Measurements from ENCODE around the gene NLRP7.
A peak's percentile ranks its signal among the peaks of the same experiment; 100 is the strongest.

The NLRP7 gene

GRCh38 chr19:54893406-54893805, 53.9 kb downstream of the NLRP7 start:
- Histone ChIP-seq H4K20me1 (no peaks in the 10 kb centered on the region), H3K4me2 (no peak overlapping the region), H3K4me1 (no peaks in the 10 kb centered on the region), H3K4me3 (no peak overlapping the region), H3K36me3 (no peaks in the 10 kb centered on the region), H3K27me3 (no peaks in the 10 kb centered on the region), H3K27ac (no peak overlapping the region), H3K9ac (no peak overlapping the region), H3K9me3 (replicated peaks in 1 of 11) (no peaks in the 10 kb centered on the region)
- TF ChIP-seq Cebpa-rat (IDR thresholded peaks at IDR 0.05) = no peak

DNA sequence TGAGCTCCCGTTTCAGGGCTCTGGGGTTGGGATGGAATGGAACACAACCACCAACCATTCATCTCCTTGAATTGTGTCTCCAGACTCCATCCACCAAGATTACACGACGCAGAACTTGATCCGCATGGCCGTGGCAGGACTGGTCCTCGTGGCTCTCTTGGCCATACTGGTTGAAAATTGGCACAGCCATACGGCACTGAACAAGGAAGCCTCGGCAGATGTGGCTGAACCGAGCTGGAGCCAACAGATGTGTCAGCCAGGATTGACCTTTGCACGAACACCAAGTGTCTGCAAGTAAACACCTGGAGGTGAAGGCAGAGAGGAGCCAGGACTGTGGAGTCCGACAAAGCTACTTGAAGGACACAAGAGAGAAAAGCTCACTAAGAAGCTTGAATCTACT, 57.8 kb downstream of the NLRP7 start:
- Histone ChIP-seq H3K9ac (no peak overlapping the region), H3K27me3 (no peaks in the 10 kb centered on the region), H3K36me3 (no peaks in the 10 kb centered on the region), H3K9me3 (replicated peaks in 1 of 11) (no peaks in the 10 kb centered on the region), H3K4me1 (peaks cover 0 to 5% (median 0%) of the 10 kb centered on the region in 10 experiments; a peak in 2 of 20 replicates), H3K27ac (no peak overlapping the region), H3K4me3 (no peak overlapping the region), H3K4me2 (no peak overlapping the region), H4K20me1 (no peaks in the 10 kb centered on the region)
- no peak for TF ChIP-seq Cebpa-rat (IDR thresholded peaks at IDR 0.05)

DNA sequence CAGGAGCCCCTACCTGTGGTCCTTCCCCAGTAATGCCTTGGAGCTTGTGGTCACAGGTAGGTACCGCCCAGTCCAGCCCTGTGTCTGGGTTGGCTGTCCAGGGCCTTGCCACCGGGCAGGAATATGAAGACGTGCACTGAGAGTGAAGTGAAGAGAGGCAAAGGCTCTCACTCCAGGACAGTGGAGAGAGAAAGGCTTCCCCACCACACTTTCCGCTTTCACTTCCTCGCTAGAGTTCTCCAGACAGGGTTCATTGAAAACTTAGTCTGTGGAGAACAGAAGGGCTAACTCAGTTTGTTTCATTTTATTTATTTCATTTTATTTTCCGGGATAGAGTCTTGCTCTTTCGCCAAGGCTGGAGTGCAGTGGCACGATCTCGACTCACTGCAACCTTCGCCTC, 59.1 kb downstream of the NLRP7 start:
- Histone ChIP-seq H4K20me1 (no peaks in the 10 kb centered on the region), H3K4me2 (peak overlapping the region in 1 of 11 experiments; percentile 52; a peak in 1 of 22 replicates), H3K4me1 (peaks cover 2 to 9% (median 7%) of the 10 kb centered on the region in 10 experiments), H3K9me3 (replicated peaks in 1 of 11) (no peaks in the 10 kb centered on the region), H3K27me3 (no peaks in the 10 kb centered on the region), H3K36me3 (no peaks in the 10 kb centered on the region), H3K4me3 (no peak overlapping the region), H3K9ac (no peak overlapping the region), H3K27ac (no peak overlapping the region)
- no peak for TF ChIP-seq Cebpa-rat (IDR thresholded peaks at IDR 0.05)

GRCh38 chr19:54883228-54883627, 64.1 kb downstream of the NLRP7 start:
- Histone ChIP-seq H3K4me2 (peak overlapping the region; percentile 60 to 85 (median 65)), H3K36me3 (no peaks in the 10 kb centered on the region), H3K4me3 (no peak overlapping the region; a peak in 1 of 20 replicates), H4K20me1 (no peaks in the 10 kb centered on the region), H3K9me3 (replicated peaks in 1 of 11) (no peaks in the 10 kb centered on the region), H3K4me1 (peaks cover 10 to 35% (median 29%) of the 10 kb centered on the region in 10 experiments), H3K27ac (peak overlapping the region in 9 of 11 experiments; percentile 46 to 76 (median 64); a peak in 18 of 22 replicates), H3K27me3 (peaks cover 0 to 16% (median 0%) of the 10 kb centered on the region in 11 experiments; a peak in 4 of 22 replicates), H3K9ac (peak overlapping the region in 9 of 11 experiments; percentile 30 to 53 (median 45); a peak in 15 of 22 replicates)
- TF ChIP-seq Cebpa-rat (IDR thresholded peaks at IDR 0.05) = no peak

- H3K4me2 ChIP-seq = peak overlapping the region; percentile 60 to 85 (median 65)
- H3K9me3 ChIP-seq (replicated peaks in 1 of 11) = no peaks in the 10 kb centered on the region
- no peaks in the 10 kb centered on the region for H4K20me1 ChIP-seq
- H3K9ac ChIP-seq = peak overlapping the region in 9 of 11 experiments; percentile 30 to 53 (median 45); a peak in 14 of 22 replicates
- no peak for TF ChIP-seq Cebpa-rat (IDR thresholded peaks at IDR 0.05)
- peak overlapping the region in 9 of 11 experiments; percentile 46 to 76 (median 64); a peak in 18 of 22 replicates for H3K27ac ChIP-seq
- no peak overlapping the region; a peak in 1 of 20 replicates for H3K4me3 ChIP-seq
- no peaks in the 10 kb centered on the region for H3K36me3 ChIP-seq
- H3K4me1 ChIP-seq = peaks cover 14 to 40% (median 33%) of the 10 kb centered on the region in 10 experiments
- H3K27me3 ChIP-seq = peaks cover 0 to 16% (median 0%) of the 10 kb centered on the region in 11 experiments; a peak in 4 of 22 replicates
Measured at GRCh38 chr19:54882758-54883157, 64.6 kb downstream of the NLRP7 start.

- Histone ChIP-seq H3K27me3 (peaks cover 0 to 16% (median 0%) of the 10 kb centered on the region in 11 experiments; a peak in 4 of 22 replicates), H3K9ac (peak overlapping the region in 6 of 11 experiments; percentile 6 to 41 (median 14); a peak in 3 of 22 replicates), H4K20me1 (no peaks in the 10 kb centered on the region), H3K4me2 (peak overlapping the region in 9 of 11 experiments; percentile 42 to 85 (median 67); a peak in 18 of 22 replicates), H3K4me1 (peaks cover 23 to 48% (median 41%) of the 10 kb centered on the region in 10 experiments), H3K27ac (peak overlapping the region in 1 of 11 experiments; percentile 22; a peak in 1 of 22 replicates), H3K9me3 (replicated peaks in 1 of 11) (no peaks in the 10 kb centered on the region), H3K36me3 (no peaks in the 10 kb centered on the region), H3K4me3 (no peak overlapping the region)
- TF ChIP-seq Cebpa-rat (IDR thresholded peaks at IDR 0.05) = no peak
Measured at GRCh38 chr19:54881884-54882283, 65.4 kb downstream of the NLRP7 start.

GRCh38 chr19:54877471-54877870, 69.9 kb downstream of the NLRP7 start:
- Histone ChIP-seq H3K9ac (no peak overlapping the region), H3K9me3 (replicated peaks in 1 of 11) (no peaks in the 10 kb centered on the region), H3K4me2 (peak overlapping the region; percentile 24 to 90 (median 83); a peak in 17 of 22 replicates), H3K4me1 (peaks cover 40 to 66% (median 53%) of the 10 kb centered on the region in 10 experiments), H4K20me1 (no peaks in the 10 kb centered on the region), H3K27me3 (peaks cover 0 to 31% (median 0%) of the 10 kb centered on the region in 11 experiments; a peak in 4 of 22 replicates), H3K4me3 (no peak overlapping the region), H3K36me3 (no peaks in the 10 kb centered on the region), H3K27ac (no peak overlapping the region)
- no peak for TF ChIP-seq Cebpa-rat (IDR thresholded peaks at IDR 0.05)

DNA sequence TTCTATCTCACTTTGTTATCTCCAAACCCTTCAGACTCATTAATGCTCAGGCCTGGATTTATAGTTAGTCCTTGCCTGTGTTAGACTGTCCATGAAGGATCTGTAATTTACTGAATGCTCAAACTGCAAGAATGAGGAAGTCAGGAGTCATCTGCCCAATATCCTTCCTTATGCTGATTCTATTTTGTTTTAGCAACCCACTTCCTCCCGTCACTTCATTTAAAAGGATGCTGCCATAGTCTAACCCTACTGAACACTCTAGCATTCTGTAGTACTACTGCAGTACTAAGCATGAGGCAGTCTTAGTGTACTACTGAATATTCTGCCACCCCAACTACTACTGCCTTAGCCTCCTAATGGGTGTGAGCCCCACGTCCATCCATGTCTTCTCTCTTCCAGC, 71.8 kb downstream of the NLRP7 start:
- Histone ChIP-seq H3K9ac (peak overlapping the region in 1 of 11 experiments; percentile 7; a peak in 1 of 22 replicates), H3K4me2 (peak overlapping the region; percentile 72 to 90 (median 83)), H3K36me3 (no peaks in the 10 kb centered on the region), H3K4me3 (no peak overlapping the region), H4K20me1 (no peaks in the 10 kb centered on the region), H3K27ac (peak overlapping the region in 3 of 11 experiments; percentile 16 to 60 (median 32); a peak in 4 of 22 replicates), H3K27me3 (peaks cover 0 to 32% (median 0%) of the 10 kb centered on the region in 11 experiments; a peak in 4 of 22 replicates), H3K4me1 (peaks cover 32 to 60% (median 44%) of the 10 kb centered on the region in 10 experiments), H3K9me3 (replicated peaks in 1 of 11) (no peaks in the 10 kb centered on the region)
- TF ChIP-seq Cebpa-rat (IDR thresholded peaks at IDR 0.05) = no peak

DNA sequence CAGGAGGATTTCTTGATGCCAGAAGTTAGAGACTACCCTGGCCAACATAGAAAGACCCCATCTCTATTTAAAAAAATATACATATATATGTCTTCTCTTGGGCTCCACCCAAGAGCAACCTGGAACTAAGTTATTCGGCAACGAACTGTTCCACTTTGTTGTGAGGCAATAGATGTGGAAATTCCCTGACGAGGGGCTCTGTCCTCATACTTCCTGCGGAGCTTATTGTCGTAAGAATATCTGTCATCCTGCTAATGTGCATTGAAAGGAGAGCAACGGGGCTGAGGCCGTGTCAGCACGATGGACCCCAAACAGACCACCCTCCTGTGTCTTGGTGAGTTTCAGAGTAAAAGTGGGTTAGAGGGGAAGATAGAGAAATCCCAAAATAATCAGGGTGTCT, 73.3 kb downstream of the NLRP7 start, which contains the start of gene FCAR:
Gene FCAR (plus strand): TSS at position 246 of the 400 bp plus-strand sequence. CDS start 55 bp downstream, at position 301.
- Histone ChIP-seq H4K20me1 (no peaks in the 10 kb centered on the region), H3K9ac (0 out of 22 replicates have a peak within 1 kb of the TSS, but pooled peaks of 1 of the 11 experiments have one; percentile 7), H3K9me3 (replicated peaks in 1 of 11) (peaks cover 0 to 10% (median 0%) of the 10 kb centered on the region in 11 experiments; a peak in 4 of 22 replicates), H3K27ac (peak within 1 kb of the TSS in 4 of 11 experiments; percentile 16 to 60 (median 26); a peak in 6 of 22 replicates), H3K4me2 (peak within 1 kb of the TSS; percentile 72 to 90 (median 83)), H3K4me1 (peaks cover 32 to 60% (median 44%) of the 10 kb centered on the region in 10 experiments), H3K27me3 (peaks cover 0 to 35% (median 0%) of the 10 kb centered on the region in 11 experiments; a peak in 4 of 22 replicates), H3K36me3 (no peaks in the 10 kb centered on the region), H3K4me3 (no peak within 1 kb of the TSS)
- no peak for TF ChIP-seq Cebpa-rat (IDR thresholded peaks at IDR 0.05)
